ENCODE measurements around the gene HEXIM2. TPM values are rescaled to one million over a fixed set of nuclear protein-coding genes. Genes with fewer than 3 reads are reported as not detected.
A peak's percentile ranks its signal among the peaks of the same experiment; 100 is the strongest.

The HEXIM2 gene
- total and polyA plus RNA-seq, 2 of the 13 experiments (the other 11 are each of a cell fraction or from before 2014, with no cell fraction given), result 27.1 to 32.4 TPM

GRCh38 chr17:45135192-45135977 lies 26.3 kb upstream of the HEXIM2 start, which contains the start of gene ACBD4 (continued):
- peak; percentile 37; the same call in 1 of the 2 replicates for TF ChIP-seq HNF1A (IDR thresholded peaks at IDR 0.05; ENCODE audit: low read depth)
- TF ChIP-seq HNF1A (CRISPR knock-in tag; IDR thresholded peaks at IDR 0.05; ENCODE audit: borderline replicate concordance), result peak; percentile 77
- no peak for TF ChIP-seq ZNF281 (CRISPR knock-in tag; IDR thresholded peaks at IDR 0.05; ENCODE audit: borderline replicate concordance)
- TF ChIP-seq ZNF460 (CRISPR knock-in tag; IDR thresholded peaks at IDR 0.05; ENCODE audit: borderline replicate concordance), result peak; percentile 56; the same call in 1 of the 2 replicates
- peak; percentile 96 for TF ChIP-seq ZNF350 (CRISPR knock-in tag; IDR thresholded peaks at IDR 0.05; ENCODE audit: borderline replicate concordance, low read depth)
- peak; percentile 91; the same call in 1 of the 2 replicates for TF ChIP-seq SP4 (CRISPR knock-in tag; IDR thresholded peaks at IDR 0.05)
- TF ChIP-seq GABPA (IDR thresholded peaks at IDR 0.05; ENCODE audit: low read depth, low read length), result no peak
- peak; percentile 68 for TF ChIP-seq GABPA (CRISPR knock-in tag; IDR thresholded peaks at IDR 0.05; ENCODE audit: low read depth)
- no peak; the same call in 1 of the 2 replicates for TF ChIP-seq ZNF441 (CRISPR knock-in tag; IDR thresholded peaks at IDR 0.05; ENCODE audit: borderline replicate concordance)
- peak; percentile 79 for TF ChIP-seq HDAC2 (CRISPR knock-in tag; IDR thresholded peaks at IDR 0.05)
- TF ChIP-seq ZNF20 (CRISPR knock-in tag; IDR thresholded peaks at IDR 0.05), result no peak
- TF ChIP-seq ZNF101 (CRISPR knock-in tag; IDR thresholded peaks at IDR 0.05; ENCODE audit: borderline replicate concordance, low read depth), result no peak
- peak; percentile 34 for TF ChIP-seq HNRNPLL (IDR thresholded peaks at IDR 0.05; ENCODE audit: low read depth, low read length, poor library complexity, severe bottlenecking)
- no peak for TF ChIP-seq IRF9 (CRISPR knock-in tag; IDR thresholded peaks at IDR 0.05; ENCODE audit: borderline replicate concordance)
- no peak for TF ChIP-seq RBM22 (optimal IDR thresholded peaks at IDR 0.05; ENCODE audit: low read length)
- TF ChIP-seq PITX1 (CRISPR knock-in tag; IDR thresholded peaks at IDR 0.05), result peak; percentile 88
- no peak for TF ChIP-seq IKZF1 (IDR thresholded peaks at IDR 0.05)
- TF ChIP-seq ZNF160 (CRISPR knock-in tag; IDR thresholded peaks at IDR 0.05), result peak; percentile 90; the same call in 1 of the 2 replicates
- peak; percentile 68; the same call in 1 of the 2 replicates for TF ChIP-seq ZNF235 (CRISPR knock-in tag; IDR thresholded peaks at IDR 0.05; ENCODE audit: borderline replicate concordance)
- peak; percentile 62 for TF ChIP-seq U2AF1 (optimal IDR thresholded peaks at IDR 0.05; ENCODE audit: low read depth, low read length)
- TF ChIP-seq ZIK1 (CRISPR knock-in tag; IDR thresholded peaks at IDR 0.05; ENCODE audit: borderline replicate concordance, low read depth), result peak; percentile 86; the same call in 1 of the 2 replicates
- no peak for TF ChIP-seq GZF1 (CRISPR knock-in tag; IDR thresholded peaks at IDR 0.05)
